Renal pelvis (tissue), 4 donors: ENCODE measurements around the gene ARHGEF38. TPM values are rescaled to one million over a fixed set of nuclear protein-coding genes. Genes with fewer than 3 reads are reported as not detected.

ENCODE experiments used
- DNase-seq: peaks from one replicate; pipeline ENCODE4 v3.0.0-alpha.2; 2013
- polyA plus RNA-seq, 3 donors: library from polyadenylated mRNA; unstranded; fragments of 120-200 nt; gene quantifications; one replicate each; pipeline ENCODE4 v1.2.1, GENCODE V29; 2013; ENCODE audit not compliant: insufficient read length in 3 of 3

The ARHGEF38 gene
- polyA plus RNA-seq, 3 donors: 3.9 to 5.2 (median 4.7) TPM

DNA sequence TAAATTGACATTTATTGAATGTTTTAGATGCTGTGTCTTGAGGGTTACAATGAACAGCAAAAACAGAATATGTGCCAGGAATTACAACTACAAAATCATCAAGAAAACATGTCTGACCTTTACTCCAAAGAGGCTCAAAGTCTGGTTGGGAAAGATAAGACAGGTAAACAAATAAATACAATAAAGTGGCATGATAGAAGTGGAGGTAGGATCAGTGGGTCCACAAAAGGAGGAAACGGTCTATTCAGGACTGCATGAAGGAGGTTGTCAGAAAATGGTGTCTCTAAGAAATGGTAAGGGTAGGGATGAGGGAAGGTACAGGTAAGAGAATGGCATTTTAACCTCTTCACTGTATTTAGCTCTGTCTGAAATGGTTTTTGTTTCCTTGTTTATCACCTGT, 3.8 kb downstream of the ARHGEF38 start:
- DNase-seq: no peak

DNA sequence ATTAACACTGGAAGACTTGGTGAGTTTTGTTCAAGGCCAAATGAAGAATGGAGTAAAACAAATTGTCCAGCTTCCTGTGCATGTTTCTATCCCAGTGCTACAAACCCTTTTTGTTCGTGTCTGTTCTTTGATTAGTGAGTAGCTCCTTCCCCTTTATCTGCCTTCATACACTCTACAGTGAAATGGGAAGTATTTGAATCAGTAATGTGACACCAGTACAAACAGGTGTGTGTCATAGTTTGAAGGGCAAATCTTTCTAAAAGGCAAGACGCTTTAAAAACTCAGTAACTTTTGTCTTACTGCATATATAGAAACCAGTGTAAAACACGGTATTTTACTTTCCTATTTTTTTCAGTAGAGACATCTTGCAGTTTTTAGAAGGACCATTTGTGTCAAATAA, 5.9 kb downstream of the ARHGEF38 start:
- no peak for DNase-seq

DNA sequence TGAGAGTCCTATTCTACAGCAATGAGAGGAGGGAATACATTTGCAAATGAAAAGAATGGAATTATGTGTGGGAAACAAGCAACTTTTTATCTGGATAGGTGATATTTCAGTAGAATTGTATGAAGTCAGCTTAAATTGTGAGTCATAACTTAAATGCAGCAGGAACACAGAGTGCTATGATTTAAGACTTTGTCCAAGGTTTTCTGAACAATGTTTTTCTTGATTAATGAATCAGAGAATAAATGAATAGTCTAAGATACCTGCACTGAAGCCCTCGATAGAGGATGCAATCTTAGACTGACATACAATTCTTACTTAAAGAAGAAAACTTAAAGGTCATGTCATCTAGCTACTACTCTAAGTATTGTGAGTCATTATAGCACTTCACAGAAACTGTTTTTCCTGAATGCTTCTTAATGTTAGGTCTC, 8.0 kb downstream of the ARHGEF38 start:
- DNase-seq: no peak

DNA sequence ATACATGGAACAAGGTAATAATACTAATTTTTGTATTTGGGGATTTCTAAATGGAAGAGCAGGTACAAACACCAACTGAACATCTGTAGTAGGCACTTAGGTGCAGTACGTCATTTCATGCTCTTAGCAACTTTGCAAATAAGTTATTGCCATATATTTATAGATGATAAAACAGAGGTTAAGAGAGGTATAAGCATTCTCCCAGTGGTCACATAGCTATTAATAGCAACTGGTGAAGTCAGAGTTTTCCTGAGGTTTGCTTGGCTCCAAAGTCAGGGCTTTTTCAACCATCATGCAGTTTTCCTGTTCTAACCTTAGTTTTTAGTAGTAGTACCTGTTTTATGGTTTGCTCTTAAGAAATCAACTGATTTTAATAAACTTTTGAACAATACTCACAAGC, 10.9 kb downstream of the ARHGEF38 start:
- no peak for DNase-seq

DNA sequence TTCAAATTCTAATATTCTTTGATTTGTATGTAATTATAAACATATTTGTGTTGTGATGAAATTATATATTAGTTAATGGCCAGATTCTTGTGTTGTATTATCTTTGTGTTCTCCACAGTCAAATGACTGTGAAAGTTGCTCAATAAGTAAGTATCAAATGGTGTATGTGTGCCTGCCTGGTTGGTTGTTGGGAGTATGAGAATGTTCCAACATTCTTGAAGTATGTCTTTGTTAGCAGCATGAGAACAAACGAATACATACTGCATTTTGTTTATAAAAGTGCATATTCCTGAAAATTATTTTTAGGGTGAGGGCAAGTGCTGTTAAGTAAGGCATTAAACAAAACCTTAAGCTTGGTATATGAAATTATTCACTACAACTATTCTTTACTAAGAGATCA, 16.2 kb downstream of the ARHGEF38 start:
- no peak for DNase-seq

DNA sequence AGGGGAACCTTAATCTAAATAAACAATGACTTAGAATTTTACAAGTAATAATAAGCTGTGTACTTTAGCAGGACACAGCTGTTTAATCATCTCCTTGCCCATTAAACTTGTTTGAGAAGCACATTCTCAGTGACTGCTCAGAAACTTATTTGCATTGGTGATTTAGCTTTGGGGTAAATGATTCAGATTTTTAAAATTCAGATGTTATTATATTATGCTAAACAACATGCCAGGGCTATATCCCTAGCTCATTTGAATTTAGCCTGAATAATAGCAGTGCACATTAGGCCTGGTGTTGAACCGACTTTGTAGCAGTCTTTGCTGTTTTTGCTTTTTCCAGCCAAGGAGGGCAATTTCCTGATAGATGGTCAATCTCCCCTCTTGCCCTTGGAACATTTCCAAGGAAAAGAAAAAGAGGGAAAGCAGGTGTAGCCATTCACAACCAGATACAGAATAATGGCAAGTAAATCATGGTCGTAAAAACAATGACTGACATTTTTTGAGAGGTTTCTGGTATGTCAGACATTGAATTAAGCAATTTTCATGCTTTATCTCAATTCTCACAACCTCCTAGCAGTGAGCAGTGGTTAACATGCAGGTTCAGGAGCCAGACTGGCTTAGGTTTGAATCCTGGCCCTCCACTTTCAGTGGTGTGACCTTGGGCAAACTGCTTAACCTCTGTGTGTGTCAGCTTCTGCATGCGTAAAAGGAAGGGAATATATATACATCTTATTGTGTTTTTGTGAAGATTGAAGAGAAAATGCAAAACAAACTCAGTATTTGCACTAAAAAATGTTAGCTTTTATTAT, 16.8 kb downstream of the ARHGEF38 start:
- no peak for DNase-seq

DNA sequence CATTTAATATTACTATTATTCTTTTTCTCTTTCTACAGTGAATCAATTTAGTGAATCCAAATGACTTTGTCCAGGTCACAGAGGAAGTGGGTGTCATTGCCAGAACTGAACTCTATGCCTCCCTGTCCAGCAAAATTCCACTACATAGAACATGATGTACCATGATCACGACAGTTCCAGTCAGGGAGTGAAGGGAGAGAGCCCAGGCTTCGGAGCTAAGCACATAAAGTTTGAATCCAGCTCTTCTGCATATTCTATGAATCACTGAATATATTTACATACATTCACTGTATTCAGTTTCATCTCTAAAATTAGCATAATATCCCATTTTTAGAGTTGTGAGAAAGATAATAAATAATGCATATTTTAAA, 17.4 kb downstream of the ARHGEF38 start:
- no peak for DNase-seq

DNA sequence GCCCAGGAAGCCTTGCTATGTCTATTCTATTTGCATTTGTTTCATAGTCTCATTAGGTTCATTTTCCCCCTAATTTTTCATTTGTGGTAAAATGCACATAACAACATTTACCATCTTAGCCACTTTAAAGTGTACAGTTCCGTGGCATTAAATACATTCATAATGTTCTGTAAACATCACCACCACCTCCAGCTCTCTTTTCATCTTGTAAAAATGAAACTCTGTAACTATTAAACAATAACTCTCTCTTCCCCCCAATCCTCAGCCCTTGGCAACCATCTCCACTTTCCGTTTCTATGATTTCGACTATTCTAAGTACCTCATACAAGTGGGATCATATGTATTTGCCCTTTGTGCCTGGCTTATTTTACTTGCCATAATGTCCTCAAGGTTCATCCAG, 19.9 kb downstream of the ARHGEF38 start:
- no peak for DNase-seq

DNA sequence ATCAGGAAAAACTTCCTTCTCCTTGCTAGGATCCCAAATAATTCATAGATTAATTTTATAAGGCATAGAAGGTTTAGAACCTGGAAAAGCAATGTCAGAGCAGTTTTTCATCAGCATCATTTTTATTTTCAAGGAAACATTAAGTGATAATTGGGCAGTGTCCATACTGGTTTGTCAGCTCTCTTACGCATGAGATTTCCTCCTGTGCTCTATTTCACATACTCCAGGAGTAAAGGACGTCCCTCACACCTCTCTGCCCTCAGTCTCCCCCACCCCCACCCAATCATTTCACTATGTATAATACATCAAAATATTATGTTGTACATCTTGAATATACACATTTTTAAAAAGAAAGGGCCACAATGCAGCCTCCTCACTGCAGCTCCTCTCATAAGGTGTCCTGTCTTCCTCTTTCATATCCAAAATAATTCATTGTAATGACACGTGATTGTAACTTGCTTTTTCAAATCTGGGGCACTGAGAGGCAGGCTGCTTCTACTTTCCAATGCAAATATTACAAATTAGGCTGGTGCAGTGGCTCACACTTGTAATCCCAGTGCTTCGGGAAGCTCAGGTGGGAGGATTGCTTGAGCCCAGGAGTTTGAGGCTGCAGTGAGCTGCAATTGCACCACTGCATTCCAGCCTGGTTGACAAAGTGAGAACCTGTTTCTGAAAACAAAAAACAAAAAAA, 34.4 kb downstream of the ARHGEF38 start:
- DNase-seq: no peak

DNA sequence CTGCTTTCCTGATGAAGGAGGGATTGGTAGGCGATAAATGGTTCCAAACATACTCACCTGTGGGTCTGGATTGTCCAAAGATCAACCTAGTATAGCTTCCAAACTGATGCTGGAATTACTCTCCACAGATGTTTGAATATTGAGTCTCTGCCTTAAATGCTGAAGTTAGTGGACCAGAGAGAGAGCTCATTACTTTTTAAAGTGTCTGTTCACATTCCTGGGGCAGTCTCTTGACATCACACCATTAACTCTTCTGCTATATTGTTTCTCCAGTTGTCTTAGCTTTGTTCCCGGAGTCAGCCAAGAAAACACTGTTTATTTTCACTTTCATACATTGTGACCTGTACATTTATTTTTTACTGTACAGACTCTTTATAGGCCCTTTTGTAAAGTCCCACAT, 35.4 kb downstream of the ARHGEF38 start:
- peak; percentile 58 for DNase-seq

DNA sequence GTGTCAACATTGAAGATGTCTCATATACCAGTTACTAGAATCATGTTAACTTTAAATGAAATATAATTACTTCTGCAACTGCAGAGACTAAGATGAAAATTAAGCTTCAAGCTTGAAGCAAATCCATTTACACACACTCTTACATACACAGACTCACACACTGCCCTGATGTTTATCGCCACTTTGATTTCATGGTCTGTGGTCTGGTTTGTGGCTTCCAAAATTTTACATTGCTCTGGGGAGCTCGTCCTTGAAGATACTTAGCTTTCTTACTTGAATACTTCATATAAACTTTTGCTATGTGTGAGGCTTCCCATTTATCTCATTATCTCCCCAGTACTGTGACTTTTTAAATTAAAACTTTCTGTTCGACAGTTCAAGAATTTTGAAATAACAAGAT, 35.8 kb downstream of the ARHGEF38 start:
- no peak for DNase-seq

DNA sequence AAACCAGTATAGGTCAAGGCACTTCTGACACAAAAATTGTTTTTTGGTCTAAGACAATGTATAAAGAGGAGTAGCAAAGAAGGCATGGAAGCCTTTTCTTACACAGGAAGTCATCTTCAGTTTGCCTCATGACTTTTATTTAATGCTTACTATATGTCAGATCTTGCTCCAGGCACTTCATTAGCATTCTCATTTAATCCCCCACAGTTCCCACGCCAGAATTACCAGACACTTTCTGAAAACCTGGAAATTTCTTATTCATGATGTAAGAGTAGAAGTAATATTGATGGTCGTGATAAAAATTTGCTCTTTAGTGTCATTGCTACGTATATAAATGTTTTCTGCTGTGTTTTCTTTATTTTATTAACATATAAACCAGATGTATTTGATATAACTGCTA, 39.2 kb downstream of the ARHGEF38 start:
- DNase-seq: no peak

DNA sequence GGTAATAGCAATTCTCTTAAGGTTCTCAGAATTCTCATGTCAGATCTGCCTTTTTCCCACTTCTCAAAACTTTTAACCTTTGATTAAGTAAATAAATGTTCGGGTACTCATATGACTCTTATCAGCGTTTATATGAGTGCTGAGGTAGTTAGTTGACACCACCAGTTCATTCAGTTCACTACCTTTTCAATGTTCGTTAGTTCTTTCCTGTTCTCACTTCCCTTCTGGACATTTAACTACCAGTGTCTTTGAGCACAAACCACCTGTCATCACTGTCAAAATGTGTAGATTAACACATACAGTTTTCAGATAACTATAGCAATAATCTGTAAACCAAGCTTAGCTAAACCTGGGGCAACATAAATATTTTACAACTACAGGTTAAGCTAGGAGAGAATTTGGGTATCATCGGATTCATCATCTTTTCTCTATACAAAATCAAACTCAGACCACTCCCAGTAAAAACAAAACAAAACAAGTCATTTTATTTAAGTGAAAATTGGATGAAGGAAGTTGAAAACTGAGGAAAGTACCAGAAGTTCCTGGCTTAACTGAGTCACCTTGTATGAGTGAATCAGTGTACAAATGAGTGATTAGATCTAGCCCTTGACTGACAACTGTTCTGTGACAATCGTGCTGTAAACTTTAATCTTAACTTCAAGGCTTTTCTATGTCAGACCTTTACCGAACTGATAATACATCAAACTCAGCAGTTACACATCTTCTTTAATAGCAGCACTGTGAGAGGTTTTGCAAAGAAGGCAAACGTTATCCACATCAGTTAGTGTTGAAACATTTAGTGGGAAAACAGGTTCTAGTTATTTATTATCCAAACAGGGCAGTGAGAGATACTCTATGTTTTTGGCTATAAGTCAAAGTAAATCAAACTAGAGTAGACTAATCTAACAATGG, 41.9 kb downstream of the ARHGEF38 start:
- no peak for DNase-seq

DNA sequence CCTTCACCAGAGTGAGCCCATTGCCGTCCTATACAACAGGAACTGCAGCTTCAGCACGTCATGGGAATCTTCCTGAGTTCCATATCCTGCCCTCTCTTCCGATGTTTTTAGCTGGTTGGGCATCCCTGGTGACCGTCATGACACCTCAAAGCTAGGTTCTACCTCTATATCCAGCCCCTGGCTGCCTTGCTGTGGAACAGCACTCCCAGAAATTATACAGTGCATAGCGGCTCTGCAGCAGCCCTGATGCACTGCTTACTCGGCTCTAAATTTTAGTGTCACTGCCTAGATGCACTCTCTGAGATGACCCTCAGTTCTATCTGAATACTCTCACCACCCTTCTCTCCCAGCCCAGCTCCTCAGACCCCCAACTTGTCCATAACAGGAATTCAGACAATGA, 44.3 kb downstream of the ARHGEF38 start:
- DNase-seq: no peak

DNA sequence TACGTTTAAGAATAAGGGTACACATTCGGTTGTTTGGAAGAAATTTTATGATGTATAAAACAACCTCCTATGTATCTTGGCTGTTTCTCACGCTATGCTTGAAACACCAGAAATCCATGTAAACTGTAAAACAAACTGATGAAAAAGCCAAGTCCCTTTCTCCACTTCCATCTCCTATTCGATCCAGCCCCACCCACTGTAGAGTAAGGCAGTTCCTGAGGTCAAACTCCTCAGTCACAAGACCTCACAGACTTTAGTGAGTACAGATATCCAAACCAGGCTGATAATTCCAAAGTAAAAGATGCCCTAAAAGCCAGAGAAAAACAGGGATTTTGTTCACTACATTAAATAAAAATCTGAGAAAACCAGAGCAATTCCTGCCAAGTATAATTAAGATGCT, 45.6 kb downstream of the ARHGEF38 start:
- no peak for DNase-seq

DNA sequence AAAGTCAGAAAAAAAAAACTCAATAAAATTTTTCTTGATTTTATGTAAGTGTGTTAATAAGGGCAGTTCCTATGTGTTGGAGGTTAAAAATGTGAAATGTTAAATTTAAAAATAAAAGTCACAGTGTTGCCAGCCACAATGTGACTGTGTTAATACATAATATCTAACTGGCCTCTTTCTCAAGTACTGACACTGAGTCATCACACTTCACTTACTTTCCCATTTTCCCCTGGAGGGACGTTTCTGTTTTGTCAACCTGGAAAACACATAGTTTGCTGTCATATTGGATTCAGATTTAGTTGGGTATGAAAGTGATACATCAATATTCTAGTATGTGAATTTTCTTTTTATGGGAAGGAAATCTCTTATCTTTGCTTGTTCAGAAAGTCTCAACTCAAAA, 46.4 kb downstream of the ARHGEF38 start:
- DNase-seq: no peak

DNA sequence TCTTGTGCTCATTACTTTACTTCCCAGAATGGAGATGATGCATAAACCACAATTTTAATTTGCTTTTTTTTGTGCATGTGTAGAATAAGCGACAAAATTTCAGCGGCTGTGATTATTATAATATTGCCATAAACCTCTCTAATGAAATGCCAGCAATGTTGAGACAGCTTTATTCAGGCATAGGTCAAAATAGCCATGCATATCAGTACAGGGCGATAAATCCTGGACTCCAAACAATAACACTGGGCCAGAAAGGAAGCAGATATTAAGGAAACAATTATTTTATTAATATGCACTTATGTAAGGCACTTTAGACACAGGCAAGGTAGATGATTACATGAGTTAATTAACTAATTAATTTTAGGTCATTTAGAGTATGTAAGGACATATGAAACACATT, 47.1 kb downstream of the ARHGEF38 start:
- DNase-seq: no peak

DNA sequence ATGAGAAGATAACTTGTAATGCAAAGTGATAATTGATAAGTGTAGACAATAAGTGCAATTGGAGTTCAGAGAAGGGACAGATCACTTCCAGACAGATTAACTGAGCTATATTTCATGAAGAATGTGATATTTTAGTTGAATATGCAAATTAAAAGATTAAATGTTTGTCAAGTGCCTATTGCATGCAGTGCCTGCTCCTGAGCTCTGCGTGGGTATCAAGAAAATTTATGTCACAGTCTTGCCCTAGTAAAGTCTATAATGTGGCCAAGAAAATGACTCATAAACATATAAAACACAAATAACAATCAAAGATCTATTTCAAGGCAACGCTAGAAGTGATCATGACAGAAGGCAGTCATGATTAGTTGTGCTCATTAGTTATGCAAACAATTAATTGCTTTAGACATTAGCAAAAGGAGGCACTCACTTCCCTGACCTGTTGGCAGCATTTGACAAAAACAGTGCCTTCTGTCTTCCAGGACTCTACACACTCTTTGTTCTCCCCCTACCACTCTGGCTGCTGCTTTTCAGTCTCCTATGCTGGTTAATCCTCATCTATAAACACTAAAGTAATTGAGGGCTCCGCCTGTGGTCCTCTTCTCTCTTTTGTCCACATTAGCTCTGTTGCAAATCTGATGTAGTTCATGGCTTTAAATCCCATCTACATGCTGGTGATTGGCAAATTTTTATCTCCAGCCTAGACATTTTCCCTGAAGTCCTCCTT, 47.7 kb downstream of the ARHGEF38 start:
- no peak for DNase-seq

DNA sequence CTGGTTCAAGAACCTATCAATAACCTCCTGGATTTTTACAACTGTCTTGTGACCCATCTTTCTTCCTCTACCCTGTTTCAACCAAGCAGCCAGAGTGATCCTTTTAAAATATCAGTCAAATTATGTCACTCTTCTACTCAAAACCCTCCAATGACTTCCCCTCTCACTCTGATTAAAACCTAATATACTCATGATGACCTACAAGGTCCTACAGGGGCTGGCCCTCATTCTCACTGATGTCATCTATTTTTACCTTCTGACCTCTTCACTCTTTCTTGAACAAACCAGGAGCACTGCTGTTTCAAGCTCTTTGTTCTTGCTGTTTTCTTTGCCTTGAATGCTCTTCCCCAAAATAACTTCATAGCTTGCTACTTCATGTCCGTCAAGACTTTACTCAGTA, 48.5 kb downstream of the ARHGEF38 start:
- no peak for DNase-seq

DNA sequence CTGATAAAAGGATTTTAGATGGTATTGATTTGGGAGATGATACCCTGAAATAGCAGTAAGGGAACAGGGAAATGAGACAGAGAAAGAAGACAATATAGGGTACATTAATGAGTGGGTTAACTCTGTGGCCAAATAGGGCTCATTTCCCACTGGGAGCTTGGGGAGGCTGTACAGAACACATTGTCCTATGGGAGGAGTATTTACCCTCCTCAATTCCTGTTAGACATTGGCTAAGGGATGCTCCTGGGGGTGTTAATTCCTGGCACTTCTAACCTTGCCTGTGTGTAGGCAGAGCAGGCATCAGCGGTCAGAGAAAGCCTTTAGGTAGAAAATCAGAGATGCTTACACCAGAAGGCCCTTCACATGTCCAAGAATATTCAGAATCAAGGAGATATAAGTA, 49.0 kb downstream of the ARHGEF38 start:
- DNase-seq: no peak

DNA sequence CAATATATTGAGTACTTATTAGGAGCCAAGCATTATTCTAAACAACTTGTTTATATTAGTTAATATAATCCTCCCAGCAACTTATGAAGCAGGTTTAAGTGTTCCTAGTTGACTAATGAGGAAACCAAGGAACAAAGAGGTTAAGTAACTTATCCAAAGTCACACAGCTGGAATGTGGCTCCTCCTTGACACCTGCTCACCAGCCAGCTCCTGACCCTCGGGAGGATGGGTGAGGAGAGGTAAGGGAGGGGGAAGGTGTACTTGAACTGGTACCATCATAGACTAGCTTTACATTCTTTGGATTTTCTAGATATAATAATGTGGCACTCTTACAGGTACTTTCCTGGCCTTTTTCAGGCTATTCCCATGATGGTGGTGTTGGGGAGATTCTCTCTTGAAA, 50.7 kb downstream of the ARHGEF38 start:
- no peak for DNase-seq

DNA sequence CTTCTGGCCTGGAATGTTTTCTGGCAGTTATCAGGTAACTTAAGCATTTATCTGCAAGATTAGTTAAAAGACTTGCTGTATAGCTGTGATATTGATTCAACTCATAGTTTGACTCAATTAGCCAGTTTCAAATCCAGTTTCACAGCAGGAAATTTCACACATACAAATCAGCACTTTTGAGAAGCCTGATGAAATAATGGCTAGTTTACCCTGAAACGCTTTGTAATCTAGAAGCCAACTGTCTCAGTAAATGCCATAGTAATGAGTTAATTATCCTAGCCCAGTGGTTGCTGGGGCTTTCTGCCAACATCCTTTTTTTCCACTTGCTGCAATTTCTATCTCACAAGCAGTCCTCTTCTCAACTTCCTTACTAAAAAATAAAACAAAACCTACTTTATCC, 53.1 kb downstream of the ARHGEF38 start:
- no peak for DNase-seq
